SK-N-SH (cell line): ENCODE measurements around the gene RAB11FIP5. TPM values are rescaled to one million over a fixed set of nuclear protein-coding genes. Genes with fewer than 3 reads are reported as not detected.

ENCODE experiments used
- CTCF ChIA-PET: fragments of 300-600, 350-600 bp; formaldehyde crosslinking; extraction: SDS; loops from one replicate; lab custom pipeline; 2021; lab: Yijun Ruan, JAX
- POLR2A ChIA-PET: fragments of 350-600 bp; sonication (Branson Sonifier 250); formaldehyde crosslinking; extraction: SDS; loops from one replicate; lab custom pipeline; 2020; ENCODE audit warnings: antibody characterized with exemption, inconsistent platforms; lab: Yijun Ruan, JAX
- DNase-seq: peaks from one replicate; pipeline ENCODE4 v3.0.0; 2012
- H2AFZ ChIP-seq: fragments of 200-600 bp; sonication (generic); 2 replicates; pipeline ENCODE4 v1.8.1; 2016; ENCODE audit warnings: antibody characterized with exemption, mild to moderate bottlenecking, low read depth
- H3F3A ChIP-seq: fragments of 200-600 bp; sonication (generic); replicated peaks from 2 replicates; pipeline ENCODE3; 2016; ENCODE audit warnings: antibody characterized with exemption, mild to moderate bottlenecking; ENCODE audit not compliant: insufficient read depth
- H3K27ac ChIP-seq, 2 experiments: fragments of 200-500 bp in 1 of 2; fragments of 200-600 bp in 1 of 2; sonication (Bioruptor generic) in 1 of 2; sonication (generic), shearing (Covaris generic) in 1 of 2; 2 replicates each; pipeline versions ENCODE4 v1.5.1 to v1.6.1; 2014 to 2016; ENCODE audit warnings: low read depth in 2 of 2, inconsistent platforms in 1 of 2, low read length in 1 of 2, mild to moderate bottlenecking in 1 of 2, mixed read lengths in 1 of 2
- H3K27me3 ChIP-seq: fragments of 200-600 bp; sonication (generic), shearing (Covaris generic); 2 replicates; pipeline ENCODE4 v1.6.1; 2016; ENCODE audit warnings: mixed run types; ENCODE audit not compliant: insufficient read depth
- H3K36me3 ChIP-seq, 2 experiments: fragments of 200-500 bp in 1 of 2; fragments of 200-600 bp in 1 of 2; sonication (Bioruptor generic) in 1 of 2; sonication (generic) in 1 of 2; replicated peaks in 1 of 2; 2 replicates each; pipeline versions ENCODE3 to v1.5.1; 2014 to 2016; ENCODE audit warnings: low read length in 1 of 2, mild to moderate bottlenecking in 1 of 2; ENCODE audit not compliant: insufficient read depth in 2 of 2, control insufficient read depth in 1 of 2
- H3K4me1 ChIP-seq, 2 experiments: fragments of 200-500 bp in 1 of 2; fragments of 200-600 bp in 1 of 2; sonication (Bioruptor generic) in 1 of 2; sonication (generic), shearing (Covaris generic) in 1 of 2; 2 replicates each; pipeline versions ENCODE4 v1.5.1 to v1.6.1; 2014 to 2016; ENCODE audit warnings: low read depth in 1 of 2, low read length in 1 of 2, mixed run types in 1 of 2; ENCODE audit not compliant: insufficient read depth in 2 of 2, control insufficient read depth in 1 of 2
- H3K4me2 ChIP-seq: fragments of 200-600 bp; sonication (generic), shearing (Covaris generic); 2 replicates; pipeline ENCODE4 v1.6.1; 2017; ENCODE audit warnings: mixed run types
- H3K4me3 ChIP-seq, 2 experiments: fragments of 200-500 bp in 1 of 2; fragments of 200-600 bp in 1 of 2; sonication (Bioruptor generic) in 1 of 2; sonication (generic), shearing (Covaris generic) in 1 of 2; 2 replicates each; pipeline versions ENCODE4 v1.5.1 to v1.8.1; 2014 to 2016; ENCODE audit warnings: low read depth in 2 of 2, inconsistent platforms in 1 of 2, low read length in 1 of 2, mild to moderate bottlenecking in 1 of 2, mixed read lengths in 1 of 2, moderate library complexity in 1 of 2
- H3K79me2 ChIP-seq: fragments of 200-600 bp; sonication (generic); 2 replicates; pipeline ENCODE4 v1.8.1; 2017; ENCODE audit warnings: mild to moderate bottlenecking; ENCODE audit not compliant: insufficient read depth
- H3K9ac ChIP-seq: fragments of 200-600 bp; sonication (generic); 2 replicates; pipeline ENCODE4 v1.6.1; 2017; ENCODE audit warnings: mixed run types
- H3K9me2 ChIP-seq: fragments of 200-600 bp; sonication (generic); 2 replicates; pipeline ENCODE4 v1.6.1; 2017; ENCODE audit warnings: mixed run types
- H3K9me3 ChIP-seq: fragments of 200-600 bp; sonication (generic); 2 replicates; pipeline ENCODE4 v1.6.1; 2017; ENCODE audit warnings: mixed run types, mild to moderate bottlenecking, moderate library complexity
- H4K20me1 ChIP-seq: fragments of 200-600 bp; sonication (generic); 2 replicates; pipeline ENCODE4 v1.6.1; 2017; ENCODE audit warnings: mild to moderate bottlenecking, mixed run types; ENCODE audit not compliant: insufficient read depth
- CHD2 ChIP-seq: fragments of 150-350 bp; IDR thresholded peaks from 2 replicates; pipeline ENCODE4 v1.6.1; 2018; ENCODE audit warnings: low read length; ENCODE audit not compliant: partially characterized antibody
- ELF1 ChIP-seq: IDR thresholded peaks from 2 replicates; pipeline ENCODE4 v1.4.0; 2012
- EZH2phosphoT487 ChIP-seq: fragments of 200-600 bp; sonication (generic); IDR thresholded peaks from 2 replicates; pipeline ENCODE4 v1.6.1; 2017; ENCODE audit warnings: low read depth, mixed run types, mild to moderate bottlenecking, antibody characterized with exemption, moderate library complexity, borderline replicate concordance
- FOXM1 ChIP-seq: IDR thresholded peaks from 2 replicates; pipeline ENCODE4 v1.4.0; 2012; ENCODE audit warnings: low read depth, mild to moderate bottlenecking
- MXI1 ChIP-seq: IDR thresholded peaks from 2 replicates; pipeline ENCODE4 v1.6.1; 2012; ENCODE audit warnings: mild to moderate bottlenecking, low read depth, low read length, improper control_type of control experiment
- POLR2AphosphoS5 ChIP-seq: IDR thresholded peaks from 2 replicates; pipeline ENCODE4 v1.6.1; 2012; ENCODE audit warnings: low read depth, low read length
- RCOR1 ChIP-seq: fragments of 150-350 bp; IDR thresholded peaks from 2 replicates; pipeline ENCODE4 v1.6.1; 2017; ENCODE audit warnings: antibody characterized with exemption, low read length
- RXRA ChIP-seq: IDR thresholded peaks from 2 replicates; pipeline ENCODE4 v1.4.0; 2012; ENCODE audit warnings: low read depth, mild to moderate bottlenecking, borderline replicate concordance
- WGBS: methylation state at CpG from one replicate; pipeline ENCODE4 v1.1.6; 2017; ENCODE audit warnings: low lambda C conversion rate; 5-methylcytosine and 5-hydroxymethylcytosine counted together
- polyA plus RNA-seq, 3 experiments: library from polyadenylated mRNA; depleted of rRNA; stranded (reverse); fragments of >200 nt; gene quantifications; 2 replicates each; pipeline ENCODE4 v1.2.3, GENCODE V29; 2012
- TF ChIP-seq, protein P1 (sequence below): IDR thresholded peaks from 2 replicates; pipeline ENCODE4; 2012
- TF ChIP-seq, protein P2 (sequence below): IDR thresholded peaks from 2 replicates; pipeline ENCODE4 v1.4.0; 2012; ENCODE audit warnings: low read depth
- TF ChIP-seq, protein P3 (sequence below): fragments of 150-350 bp; IDR thresholded peaks from 2 replicates; pipeline ENCODE4 v1.6.1; 2016; ENCODE audit warnings: mild to moderate bottlenecking, low read depth, low read length
- TF ChIP-seq, protein P4 (sequence below): fragments of 200-600 bp; sonication (generic); IDR thresholded peaks from 2 replicates; pipeline ENCODE4 v1.6.1; 2017; ENCODE audit warnings: antibody characterized with exemption, mild to moderate bottlenecking, moderate library complexity

RAB11FIP5 gene
- polyA plus RNA-seq, 1 of the 3 experiments (the other 2 are of a cell fraction): 17.1 TPM

DNA sequence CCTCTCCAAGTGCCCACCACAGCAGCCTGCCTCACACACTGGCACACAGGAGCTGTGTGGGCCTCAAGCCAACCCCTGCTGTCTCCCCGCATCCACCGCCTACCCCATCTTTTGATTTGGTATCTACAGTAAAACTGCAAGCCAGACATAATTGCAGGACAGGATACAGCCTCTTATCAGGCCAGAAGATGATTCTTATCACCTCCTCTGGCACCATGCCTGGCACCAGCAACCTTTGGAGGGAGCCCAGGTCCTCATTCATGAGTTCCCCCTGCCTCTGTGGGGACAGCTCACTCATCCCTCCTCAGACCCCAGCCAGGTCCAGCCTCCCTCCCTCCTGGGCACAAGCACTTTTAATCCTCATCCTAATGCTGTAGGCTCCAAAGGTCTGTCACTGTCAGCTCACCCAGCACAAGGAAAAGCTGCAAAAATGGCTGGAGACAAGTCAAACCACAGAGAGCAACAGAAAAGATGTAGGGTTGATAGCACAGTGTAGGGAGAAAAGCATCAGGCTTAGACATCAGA lies 9.7 kb downstream of the RAB11FIP5 start (continued):
- peak; percentile 96 for TF ChIP-seq RCOR1
- no peak for TF ChIP-seq RXRA
- TF ChIP-seq POLR2AphosphoS5: no peak
- TF ChIP-seq, protein P1, sequence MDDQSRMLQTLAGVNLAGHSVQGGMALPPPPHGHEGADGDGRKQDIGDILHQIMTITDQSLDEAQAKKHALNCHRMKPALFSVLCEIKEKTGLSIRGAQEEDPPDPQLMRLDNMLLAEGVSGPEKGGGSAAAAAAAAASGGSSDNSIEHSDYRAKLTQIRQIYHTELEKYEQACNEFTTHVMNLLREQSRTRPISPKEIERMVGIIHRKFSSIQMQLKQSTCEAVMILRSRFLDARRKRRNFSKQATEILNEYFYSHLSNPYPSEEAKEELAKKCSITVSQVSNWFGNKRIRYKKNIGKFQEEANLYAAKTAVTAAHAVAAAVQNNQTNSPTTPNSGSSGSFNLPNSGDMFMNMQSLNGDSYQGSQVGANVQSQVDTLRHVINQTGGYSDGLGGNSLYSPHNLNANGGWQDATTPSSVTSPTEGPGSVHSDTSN: peak; percentile 34; the same call in 1 of the 2 replicates
- no peak for TF ChIP-seq FOXM1
- TF ChIP-seq MXI1: peak; percentile 65; the same call in 1 of the 2 replicates
- TF ChIP-seq, protein P2, sequence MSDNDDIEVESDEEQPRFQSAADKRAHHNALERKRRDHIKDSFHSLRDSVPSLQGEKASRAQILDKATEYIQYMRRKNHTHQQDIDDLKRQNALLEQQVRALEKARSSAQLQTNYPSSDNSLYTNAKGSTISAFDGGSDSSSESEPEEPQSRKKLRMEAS: no peak
- TF ChIP-seq, protein P3, sequence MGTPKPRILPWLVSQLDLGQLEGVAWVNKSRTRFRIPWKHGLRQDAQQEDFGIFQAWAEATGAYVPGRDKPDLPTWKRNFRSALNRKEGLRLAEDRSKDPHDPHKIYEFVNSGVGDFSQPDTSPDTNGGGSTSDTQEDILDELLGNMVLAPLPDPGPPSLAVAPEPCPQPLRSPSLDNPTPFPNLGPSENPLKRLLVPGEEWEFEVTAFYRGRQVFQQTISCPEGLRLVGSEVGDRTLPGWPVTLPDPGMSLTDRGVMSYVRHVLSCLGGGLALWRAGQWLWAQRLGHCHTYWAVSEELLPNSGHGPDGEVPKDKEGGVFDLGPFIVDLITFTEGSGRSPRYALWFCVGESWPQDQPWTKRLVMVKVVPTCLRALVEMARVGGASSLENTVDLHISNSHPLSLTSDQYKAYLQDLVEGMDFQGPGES: no peak

DNA sequence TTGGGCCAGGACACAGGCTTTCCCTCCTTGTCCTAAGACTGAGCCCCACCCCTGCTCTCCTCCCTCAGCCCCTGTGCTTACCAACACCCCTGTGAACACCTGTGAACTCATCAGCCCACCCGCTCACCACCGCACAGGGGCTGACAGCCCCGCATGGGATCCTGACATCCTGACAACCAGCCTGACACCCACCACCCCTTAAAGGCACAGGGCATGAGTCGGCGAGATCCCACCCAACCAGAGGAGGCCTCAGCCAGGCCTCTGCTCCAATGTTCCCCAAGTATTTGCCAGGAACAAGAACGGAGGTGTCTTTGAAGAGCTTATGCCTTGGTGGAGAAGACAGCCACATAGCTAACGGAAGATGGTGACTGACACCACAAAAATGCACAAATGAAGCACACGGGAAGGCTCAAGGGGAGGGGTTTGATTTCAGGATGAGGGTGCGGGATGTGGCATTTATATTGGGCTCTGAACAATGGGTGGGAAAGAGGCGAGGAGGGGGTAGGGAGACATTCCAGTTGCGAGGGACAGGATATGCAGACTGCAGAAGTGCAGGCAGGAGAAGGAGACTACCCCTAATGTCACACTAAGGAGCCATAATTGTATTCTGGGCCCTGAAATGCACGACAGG lies 11.0 kb downstream of the RAB11FIP5 start:
- H3K27ac ChIP-seq: no peak overlapping the region
- H3F3A ChIP-seq: peaks cover 9% of the 10 kb centered on the region
- peaks cover 19 to 26% of the 10 kb centered on the region in 2 experiments for H3K4me1 ChIP-seq
- peak overlapping the region; percentile 61 for H3K4me2 ChIP-seq
- H3K36me3 ChIP-seq: peaks cover 0 to 4% of the 10 kb centered on the region in 2 experiments
- CTCF ChIA-PET: interaction anchor here (0.9 to 2.4 kb wide), 7 partner anchors 11 to 208 kb away, joined by 3 to 12 read pairs (median 6); partner anchors contain the start of gene RAB11FIP5
- no peaks in the 10 kb centered on the region for H3K9me3 ChIP-seq
- peaks cover 96% of the 10 kb centered on the region for H3K79me2 ChIP-seq
- no peak overlapping the region for H2AFZ ChIP-seq
- no peak overlapping the region for H3K9ac ChIP-seq
- WGBS: 89% methylated on average over 12 of the region's 12 CpGs
- POLR2A ChIA-PET: no interaction called here
- no peaks in the 10 kb centered on the region for H3K27me3 ChIP-seq
- no peak for DNase-seq
- TF ChIP-seq, protein P4, sequence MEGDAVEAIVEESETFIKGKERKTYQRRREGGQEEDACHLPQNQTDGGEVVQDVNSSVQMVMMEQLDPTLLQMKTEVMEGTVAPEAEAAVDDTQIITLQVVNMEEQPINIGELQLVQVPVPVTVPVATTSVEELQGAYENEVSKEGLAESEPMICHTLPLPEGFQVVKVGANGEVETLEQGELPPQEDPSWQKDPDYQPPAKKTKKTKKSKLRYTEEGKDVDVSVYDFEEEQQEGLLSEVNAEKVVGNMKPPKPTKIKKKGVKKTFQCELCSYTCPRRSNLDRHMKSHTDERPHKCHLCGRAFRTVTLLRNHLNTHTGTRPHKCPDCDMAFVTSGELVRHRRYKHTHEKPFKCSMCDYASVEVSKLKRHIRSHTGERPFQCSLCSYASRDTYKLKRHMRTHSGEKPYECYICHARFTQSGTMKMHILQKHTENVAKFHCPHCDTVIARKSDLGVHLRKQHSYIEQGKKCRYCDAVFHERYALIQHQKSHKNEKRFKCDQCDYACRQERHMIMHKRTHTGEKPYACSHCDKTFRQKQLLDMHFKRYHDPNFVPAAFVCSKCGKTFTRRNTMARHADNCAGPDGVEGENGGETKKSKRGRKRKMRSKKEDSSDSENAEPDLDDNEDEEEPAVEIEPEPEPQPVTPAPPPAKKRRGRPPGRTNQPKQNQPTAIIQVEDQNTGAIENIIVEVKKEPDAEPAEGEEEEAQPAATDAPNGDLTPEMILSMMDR: no peak
- TF ChIP-seq CHD2: no peak
- TF ChIP-seq ELF1: no peak
- no peak for TF ChIP-seq EZH2phosphoT487
- H3K4me3 ChIP-seq: no peak overlapping the region
- peaks cover 98% of the 10 kb centered on the region for H4K20me1 ChIP-seq
- H3K9me2 ChIP-seq: no peaks in the 10 kb centered on the region
